PC-3 (cell line): ENCODE data around the gene CSTF3. TPM values are rescaled to one million over a fixed set of nuclear protein-coding genes. Genes with fewer than 3 reads are reported as not detected.

ENCODE experiments used
- ATAC-seq: fragments of 200-7000 bp; cut with Tn5 transposase; 2 replicates; pipeline ENCODE4 v1.9.1; 2020; ENCODE audit warnings: mild to moderate bottlenecking, moderate library complexity
- BruUV-seq: library from RNA; stranded (reverse); fragments of 400-500 nt; replicated peaks from 2 replicates; lab custom pipeline; 2021; lab: Mats Ljungman, UMichigan
- CTCF ChIA-PET: fragments of 300-600 bp; sonication (Branson Sonifier 250); formaldehyde crosslinking; loops from one replicate; lab custom pipeline; 2022; ENCODE audit warnings: antibody characterized with exemption; lab: Charles Lee
- POLR2A ChIA-PET: fragments of 300-600 bp; sonication (Branson Sonifier 250); formaldehyde crosslinking; loops from one replicate; lab custom pipeline; 2022; ENCODE audit warnings: antibody characterized with exemption; ENCODE audit not compliant: unreplicated experiment; lab: Charles Lee
- DNase-seq: peaks from one replicate; pipeline ENCODE4 v3.0.0-alpha.2; 2015
- H2AFZ ChIP-seq: fragments of 300-600 bp; sonication (generic); 2 replicates; pipeline ENCODE4 v1.6.0; 2016; ENCODE audit warnings: antibody characterized with exemption, low read length
- H3F3A ChIP-seq: fragments of 300-600 bp; sonication (generic); one replicate; pipeline ENCODE4 v1.6.0; 2017; ENCODE audit warnings: antibody characterized with exemption, low read length, control low read depth, mild to moderate bottlenecking; ENCODE audit not compliant: unreplicated experiment
- H3K27ac ChIP-seq: fragments of 300-600 bp; sonication (generic); 2 replicates; pipeline ENCODE4 v1.5.1; 2016; ENCODE audit warnings: mild to moderate bottlenecking, low read length
- H3K27me3 ChIP-seq: fragments of 300-600 bp; sonication (generic); 2 replicates; pipeline ENCODE4 v1.6.1; 2016; ENCODE audit warnings: low read length, mixed read lengths
- H3K36me3 ChIP-seq: fragments of 300-600 bp; sonication (generic); 2 replicates; pipeline ENCODE4 v1.6.1; 2016; ENCODE audit warnings: low read depth, mixed run types, low read length, mixed read lengths
- H3K4me1 ChIP-seq: fragments of 300-600 bp; sonication (generic); 2 replicates; pipeline ENCODE4 v1.5.1; 2016; ENCODE audit warnings: low read length; ENCODE audit not compliant: insufficient read depth
- H3K4me2 ChIP-seq: fragments of 300-600 bp; sonication (generic); 2 replicates; pipeline ENCODE4 v1.6.0; 2016; ENCODE audit warnings: low read length
- H3K4me3 ChIP-seq: fragments of 300-600 bp; sonication (generic); 2 replicates; pipeline ENCODE4 v1.5.1; 2016; ENCODE audit warnings: mild to moderate bottlenecking, low read length, mixed read lengths
- H3K79me2 ChIP-seq: fragments of 300-600 bp; sonication (generic); 2 replicates; pipeline ENCODE4 v1.6.1; 2017; ENCODE audit warnings: low read length, mixed read lengths
- H3K9ac ChIP-seq: fragments of 300-600 bp; sonication (generic); 2 replicates; pipeline ENCODE4 v1.6.0; 2016; ENCODE audit warnings: mild to moderate bottlenecking, low read length
- H3K9me2 ChIP-seq: fragments of 300-600 bp; sonication (generic); replicated peaks from 2 replicates; pipeline ENCODE4 v1.6.1; 2016; ENCODE audit warnings: mixed run types, low read length, mixed read lengths
- H3K9me3 ChIP-seq: fragments of 300-600 bp; sonication (generic); 2 replicates; pipeline ENCODE4 v1.6.1; 2016; ENCODE audit warnings: low read length, mixed read lengths
- H4K20me1 ChIP-seq: fragments of 300-600 bp; sonication (generic); 2 replicates; pipeline ENCODE4 v1.6.1; 2016; ENCODE audit warnings: low read length, mixed read lengths
- CTCF ChIP-seq: fragments of 300-600 bp; sonication (generic); conservative IDR thresholded peaks from 2 replicates; pipeline ENCODE4 v1.5.1; 2017; ENCODE audit warnings: antibody characterized with exemption, low read depth, mild to moderate bottlenecking, low read length
- EZH2 ChIP-seq: fragments of 300-600 bp; sonication (generic); IDR thresholded peaks from one replicate; pipeline ENCODE4 v1.6.1; 2017; ENCODE audit warnings: antibody characterized with exemption, mild to moderate bottlenecking, low read length; ENCODE audit not compliant: unreplicated experiment
- EZH2phosphoT487 ChIP-seq: fragments of 300-600 bp; sonication (generic); IDR thresholded peaks from 2 replicates; pipeline ENCODE4 v1.6.1; 2018; ENCODE audit warnings: mild to moderate bottlenecking, antibody characterized with exemption, low read length, borderline replicate concordance
- intact Hi-C: fragments of 100-400 bp; cut with micrococcal nuclease; formaldehyde crosslinking; loops from 2 replicates; pipeline ENCODE4 v1.9.0; 2023
- total RNA-seq: library from RNA; depleted of rRNA; stranded (reverse); fragments of >200 nt; gene quantifications from 2 replicates; pipeline ENCODE4 v1.2.3, GENCODE V29; 2014

The CSTF3 gene
- total RNA-seq, 1 experiment from 2014 or later, result 30.0 TPM

- peak overlapping the region; percentile 92 for H2AFZ ChIP-seq
- peak overlapping the region; percentile 88 for H3K27ac ChIP-seq
- peaks cover 46% of the 10 kb centered on the region for H3K4me1 ChIP-seq
- peak overlapping the region; percentile 95 for H3K4me3 ChIP-seq
- BruUV-seq, result TSS peak; percentile 61
- no peaks in the 10 kb centered on the region for H3K27me3 ChIP-seq
- CTCF ChIA-PET, result interaction anchor here (1.0 kb wide), 1 partner anchor 25 kb away, joined by 3 read pairs; no protein-coding TSS in a partner anchor
- POLR2A ChIA-PET, result interaction anchor here (0.8 kb wide), 1 partner anchor 15 kb away, joined by 3 read pairs; no protein-coding TSS in a partner anchor
- intact Hi-C loops, result no loop called here
- peaks cover 24% of the 10 kb centered on the region for H3K79me2 ChIP-seq
- H4K20me1 ChIP-seq, result no peaks in the 10 kb centered on the region
- peak; percentile 15 for DNase-seq
- TF ChIP-seq CTCF (no peak), EZH2 (no peak), EZH2phosphoT487 (no peak)
- no peaks in the 10 kb centered on the region for H3K36me3 ChIP-seq
- H3K9ac ChIP-seq, result peak overlapping the region; percentile 87
- H3K4me2 ChIP-seq, result peak overlapping the region; percentile 89
- H3F3A ChIP-seq, result peaks cover 5% of the 10 kb centered on the region
- no peaks in the 10 kb centered on the region for H3K9me3 ChIP-seq
- no peaks in the 10 kb centered on the region for H3K9me2 ChIP-seq
- peak; percentile 5 for ATAC-seq
Measured at GRCh38 chr11:33040033-33040861, 121.0 kb downstream of the CSTF3 start.

- CTCF ChIA-PET, result interaction anchor here (0.5 to 1.0 kb wide), 2 partner anchors 26 to 65 kb away, joined by 3 to 4 read pairs; no protein-coding TSS in a partner anchor
- intact Hi-C loops, result no loop called here
- peak; percentile 73 for ATAC-seq
Measured at GRCh38 chr11:33039274-33040032, 121.8 kb downstream of the CSTF3 start, which contains the start of gene TCP11L1. Gene TCP11L1, plus strand, starts transcription at chr11:33039572. Its CDS starts 4,202 bp downstream, at chr11:33043774.

More at GRCh38 chr11:33039274-33040032, 121.8 kb downstream of the CSTF3 start, which contains the start of gene TCP11L1:
- peak within 1 kb of the TSS; percentile 87 for H3K9ac ChIP-seq
- BruUV-seq, result no TSS peak
- H3K9me2 ChIP-seq, result no peaks in the 10 kb centered on the region
- peak within 1 kb of the TSS; percentile 89 for H3K4me2 ChIP-seq
- H3K27ac ChIP-seq, result peak within 1 kb of the TSS; percentile 88
- H3K79me2 ChIP-seq, result peaks cover 24% of the 10 kb centered on the region
- TF ChIP-seq CTCF, result no peak
- no peak for TF ChIP-seq EZH2
- TF ChIP-seq EZH2phosphoT487, result no peak
- peaks cover 5% of the 10 kb centered on the region for H3F3A ChIP-seq
- POLR2A ChIA-PET, result interaction anchor here (0.5 to 0.8 kb wide), 2 partner anchors 16 to 210 kb away, joined by 3 to 4 read pairs; partner anchors contain the start of gene PRRG4
- peaks cover 38% of the 10 kb centered on the region for H3K4me1 ChIP-seq
- no peaks in the 10 kb centered on the region for H3K9me3 ChIP-seq
- no peaks in the 10 kb centered on the region for H3K36me3 ChIP-seq
- peak within 1 kb of the TSS; percentile 92 for H2AFZ ChIP-seq
- no peaks in the 10 kb centered on the region for H4K20me1 ChIP-seq
- peak; percentile 89 for DNase-seq
- peak within 1 kb of the TSS; percentile 95 for H3K4me3 ChIP-seq
- H3K27me3 ChIP-seq, result no peaks in the 10 kb centered on the region
